HG03103 (cell line): ENCODE data around the gene VTI1B.

ENCODE experiments used
- ATAC-seq: cut with Tn5 transposase; IDR thresholded peaks from one replicate; pipeline ENCODE4 v1.9.1; 2021; ENCODE audit warnings: low read depth; ENCODE audit not compliant: unreplicated experiment

VTI1B gene

GRCh38 chr14:67680121-67680602 lies 5.7 kb upstream of the VTI1B start:
- peak; percentile 98 for ATAC-seq

- ATAC-seq: no peak
Measured at GRCh38 chr14:67679006-67679405, 4.6 kb upstream of the VTI1B start.

GRCh38 chr14:67675219-67675582 lies 769 bp upstream of the VTI1B start:
- ATAC-seq: no peak

- ATAC-seq: peak; percentile 30
Measured at GRCh38 chr14:67674139-67674479, 323 bp downstream of the VTI1B start.

GRCh38 chr14:67673451-67673850 lies 981 bp downstream of the VTI1B start:
- ATAC-seq: no peak

GRCh38 chr14:67668559-67668958 lies 5.9 kb downstream of the VTI1B start:
- no peak for ATAC-seq

- ATAC-seq: no peak
Measured at GRCh38 chr14:67666750-67667449, 7.5 kb downstream of the VTI1B start.

- ATAC-seq: no peak
Measured at GRCh38 chr14:67665868-67666267, 8.6 kb downstream of the VTI1B start.

GRCh38 chr14:67663633-67664032 lies 10.8 kb downstream of the VTI1B start:
- ATAC-seq: no peak

- ATAC-seq: no peak
Measured at GRCh38 chr14:67653651-67654280, 20.7 kb downstream of the VTI1B start.

- no peak for ATAC-seq
Measured at GRCh38 chr14:67652189-67652588, 22.2 kb downstream of the VTI1B start.

- ATAC-seq: no peak
Measured at GRCh38 chr14:67650694-67651093, 23.7 kb downstream of the VTI1B start.

GRCh38 chr14:67650151-67650550 lies 24.3 kb downstream of the VTI1B start:
- no peak for ATAC-seq

- ATAC-seq: no peak
Measured at GRCh38 chr14:67646131-67646530, 28.3 kb downstream of the VTI1B start.

GRCh38 chr14:67645414-67645813 lies 29.0 kb downstream of the VTI1B start:
- no peak for ATAC-seq

- ATAC-seq: no peak
Measured at GRCh38 chr14:67644428-67644827, 30.0 kb downstream of the VTI1B start.

- no peak for ATAC-seq
Measured at GRCh38 chr14:67643713-67644112, 30.7 kb downstream of the VTI1B start.

GRCh38 chr14:67641902-67642749 lies 32.3 kb downstream of the VTI1B start:
- ATAC-seq: no peak

GRCh38 chr14:67641480-67641879 lies 33.0 kb downstream of the VTI1B start:
- ATAC-seq: no peak

- no peak for ATAC-seq
Measured at GRCh38 chr14:67638642-67639041, 35.8 kb downstream of the VTI1B start.

GRCh38 chr14:67636361-67636919 lies 38.0 kb downstream of the VTI1B start:
- ATAC-seq: no peak
